Immature natural killer cell (primary cell): ENCODE measurements around the gene MAP1LC3B2. TPM values are rescaled to one million over a fixed set of nuclear protein-coding genes. Genes with fewer than 3 reads are reported as not detected.
A peak's percentile ranks its signal among the peaks of the same experiment; 100 is the strongest.

Experiments used
- DNase-seq, 3 donors: peaks; one replicate each; pipeline ENCODE4 v3.0.0; 2022; ENCODE audit warnings: mixed read lengths in 1 of 3
- H3K27ac Mint-ChIP-seq, 6 donors: one replicate each; pipeline ENCODE4 v1.8.0; 2020; ENCODE audit warnings: mixed read lengths in 6 of 6, mild to moderate bottlenecking in 5 of 6, inconsistent platforms in 4 of 6, moderate library complexity in 3 of 6
- H3K27me3 Mint-ChIP-seq, 3 donors: one replicate each; pipeline ENCODE4 v1.8.0; 2020 to 2021; ENCODE audit warnings: low read depth in 3 of 3, mild to moderate bottlenecking in 3 of 3, mixed read lengths in 3 of 3, moderate library complexity in 3 of 3, inconsistent platforms in 1 of 3
- H3K36me3 Mint-ChIP-seq, 3 donors: one replicate each; pipeline ENCODE4 v1.8.0; 2020; ENCODE audit warnings: mixed read lengths in 3 of 3, inconsistent platforms in 2 of 3, mild to moderate bottlenecking in 2 of 3
- H3K4me1 Mint-ChIP-seq, 2 donors: one replicate each; pipeline ENCODE4 v1.8.0; 2020; ENCODE audit warnings: inconsistent platforms in 2 of 2, mild to moderate bottlenecking in 2 of 2, mixed read lengths in 2 of 2, moderate library complexity in 1 of 2
- H3K4me3 Mint-ChIP-seq, 5 donors: one replicate each; pipeline ENCODE4 v1.8.0; 2020; ENCODE audit warnings: mild to moderate bottlenecking in 5 of 5, mixed read lengths in 5 of 5, inconsistent platforms in 3 of 5, moderate library complexity in 3 of 5
- H3K9me3 Mint-ChIP-seq, 6 donors: one replicate each; pipeline ENCODE4 v1.8.0; 2020; ENCODE audit warnings: mild to moderate bottlenecking in 6 of 6, mixed read lengths in 6 of 6, inconsistent platforms in 4 of 6, moderate library complexity in 3 of 6
- polyA plus RNA-seq, 3 donors: library from polyadenylated mRNA; unstranded; fragments of 300-500 nt; fragmentation: Illumina TruSeq; gene quantifications; one replicate each; pipeline ENCODE4 v1.2.3, GENCODE V29; 2021

Gene MAP1LC3B2
- polyA plus RNA-seq, 3 donors from 2014 or later = 2.4 to 11.3 (median 9.8) TPM

GRCh38 chr12:116598311-116599284 lies 39.4 kb downstream of the MAP1LC3B2 start:
- H3K27ac Mint-ChIP-seq = no peak overlapping the region
- H3K36me3 Mint-ChIP-seq = no peaks in the 10 kb centered on the region
- H3K4me3 Mint-ChIP-seq = no peak overlapping the region
- peaks cover 8 to 10% of the 10 kb centered on the region in 2 donors for H3K4me1 Mint-ChIP-seq
- peaks cover 0 to 9% (median 5%) of the 10 kb centered on the region in 3 donors for H3K27me3 Mint-ChIP-seq
- H3K9me3 Mint-ChIP-seq = no peaks in the 10 kb centered on the region
- DNase-seq = no peak

GRCh38 chr12:116599285-116600136 lies 40.3 kb downstream of the MAP1LC3B2 start:
- H3K27ac Mint-ChIP-seq = no peak overlapping the region
- H3K27me3 Mint-ChIP-seq = peaks cover 0 to 9% (median 0%) of the 10 kb centered on the region in 3 donors
- H3K4me3 Mint-ChIP-seq = peak overlapping the region in 1 of 5 donors; percentile 10
- H3K4me1 Mint-ChIP-seq = peaks cover 2 to 3% of the 10 kb centered on the region in 2 donors
- DNase-seq = peak; percentile 21 to 41 (median 27)
- H3K9me3 Mint-ChIP-seq = no peaks in the 10 kb centered on the region
- no peaks in the 10 kb centered on the region for H3K36me3 Mint-ChIP-seq

- no peak for DNase-seq
- peaks cover 0 to 8% (median 7%) of the 10 kb centered on the region in 3 donors for H3K27me3 Mint-ChIP-seq
- H3K27ac Mint-ChIP-seq = no peak overlapping the region
- no peaks in the 10 kb centered on the region for H3K9me3 Mint-ChIP-seq
- no peak overlapping the region for H3K4me3 Mint-ChIP-seq
- no peaks in the 10 kb centered on the region for H3K36me3 Mint-ChIP-seq
- no peaks in the 10 kb centered on the region for H3K4me1 Mint-ChIP-seq
Observed at GRCh38 chr12:116600959-116601918, 42.1 kb downstream of the MAP1LC3B2 start.

- Mint-ChIP-seq H3K27me3 (peaks cover 0 to 8% (median 7%) of the 10 kb centered on the region in 3 donors), H3K4me1 (no peaks in the 10 kb centered on the region), H3K4me3 (peak overlapping the region in 1 of 5 donors; percentile 6), H3K27ac (no peak overlapping the region), H3K36me3 (no peaks in the 10 kb centered on the region), H3K9me3 (no peaks in the 10 kb centered on the region)
- no peak for DNase-seq
Observed at GRCh38 chr12:116601933-116602810, 43.0 kb downstream of the MAP1LC3B2 start.

- Mint-ChIP-seq H3K4me3 (no peak overlapping the region), H3K36me3 (no peaks in the 10 kb centered on the region), H3K9me3 (no peaks in the 10 kb centered on the region), H3K4me1 (no peaks in the 10 kb centered on the region), H3K27me3 (peaks cover under 1 to 8% (median 7%) of the 10 kb centered on the region in 3 donors), H3K27ac (no peak overlapping the region)
- DNase-seq = no peak
Observed at GRCh38 chr12:116603546-116604177, 44.5 kb downstream of the MAP1LC3B2 start.

- Mint-ChIP-seq H3K4me3 (no peak overlapping the region), H3K27ac (no peak overlapping the region), H3K27me3 (peaks cover 2 to 8% (median 7%) of the 10 kb centered on the region in 3 donors), H3K9me3 (no peaks in the 10 kb centered on the region), H3K36me3 (no peaks in the 10 kb centered on the region), H3K4me1 (no peaks in the 10 kb centered on the region)
- DNase-seq = no peak
Observed at GRCh38 chr12:116604178-116604895, 45.2 kb downstream of the MAP1LC3B2 start.

GRCh38 chr12:116604951-116605641 lies 45.9 kb downstream of the MAP1LC3B2 start:
- no peaks in the 10 kb centered on the region for H3K9me3 Mint-ChIP-seq
- no peak overlapping the region for H3K27ac Mint-ChIP-seq
- H3K4me1 Mint-ChIP-seq = no peaks in the 10 kb centered on the region
- DNase-seq = no peak
- no peak overlapping the region for H3K4me3 Mint-ChIP-seq
- H3K36me3 Mint-ChIP-seq = no peaks in the 10 kb centered on the region
- peaks cover 2 to 8% (median 7%) of the 10 kb centered on the region in 3 donors for H3K27me3 Mint-ChIP-seq

- H3K27me3 Mint-ChIP-seq = peaks cover 2 to 10% (median 7%) of the 10 kb centered on the region in 3 donors
- no peaks in the 10 kb centered on the region for H3K36me3 Mint-ChIP-seq
- DNase-seq = no peak
- H3K4me1 Mint-ChIP-seq = peaks cover 0 to 7% of the 10 kb centered on the region in 2 donors
- no peaks in the 10 kb centered on the region for H3K9me3 Mint-ChIP-seq
- no peak overlapping the region for H3K27ac Mint-ChIP-seq
- H3K4me3 Mint-ChIP-seq = no peak overlapping the region
Observed at GRCh38 chr12:116606397-116606796, 47.2 kb downstream of the MAP1LC3B2 start.

- Mint-ChIP-seq H3K27me3 (peaks cover 2 to 10% (median 7%) of the 10 kb centered on the region in 3 donors), H3K4me1 (peaks cover 0 to 7% of the 10 kb centered on the region in 2 donors), H3K9me3 (no peaks in the 10 kb centered on the region), H3K27ac (no peak overlapping the region), H3K4me3 (no peak overlapping the region), H3K36me3 (no peaks in the 10 kb centered on the region)
- DNase-seq = no peak
Observed at GRCh38 chr12:116607039-116607438, 47.9 kb downstream of the MAP1LC3B2 start.

GRCh38 chr12:116609319-116610114 lies 50.3 kb downstream of the MAP1LC3B2 start:
- Mint-ChIP-seq H3K9me3 (no peaks in the 10 kb centered on the region), H3K36me3 (no peaks in the 10 kb centered on the region), H3K4me1 (peaks cover 0 to 7% of the 10 kb centered on the region in 2 donors), H3K27ac (no peak overlapping the region), H3K27me3 (peaks cover 2 to 18% (median 3%) of the 10 kb centered on the region in 3 donors), H3K4me3 (no peak overlapping the region)
- DNase-seq = peak in 1 of 3 donors; percentile 15
